ENCODE results near the gene MAPK10. TPM values are rescaled to one million over a fixed set of nuclear protein-coding genes. Genes with fewer than 3 reads are reported as not detected.
"Not testable (repeated sequence)": the region's sequence is repeated elsewhere in the genome, so short reads cannot be mapped to it uniquely, and the experiment has no call there.

Gene MAPK10
- total RNA-seq, 2 experiments from 2014 or later = 0.28 to 0.36 TPM

DNA sequence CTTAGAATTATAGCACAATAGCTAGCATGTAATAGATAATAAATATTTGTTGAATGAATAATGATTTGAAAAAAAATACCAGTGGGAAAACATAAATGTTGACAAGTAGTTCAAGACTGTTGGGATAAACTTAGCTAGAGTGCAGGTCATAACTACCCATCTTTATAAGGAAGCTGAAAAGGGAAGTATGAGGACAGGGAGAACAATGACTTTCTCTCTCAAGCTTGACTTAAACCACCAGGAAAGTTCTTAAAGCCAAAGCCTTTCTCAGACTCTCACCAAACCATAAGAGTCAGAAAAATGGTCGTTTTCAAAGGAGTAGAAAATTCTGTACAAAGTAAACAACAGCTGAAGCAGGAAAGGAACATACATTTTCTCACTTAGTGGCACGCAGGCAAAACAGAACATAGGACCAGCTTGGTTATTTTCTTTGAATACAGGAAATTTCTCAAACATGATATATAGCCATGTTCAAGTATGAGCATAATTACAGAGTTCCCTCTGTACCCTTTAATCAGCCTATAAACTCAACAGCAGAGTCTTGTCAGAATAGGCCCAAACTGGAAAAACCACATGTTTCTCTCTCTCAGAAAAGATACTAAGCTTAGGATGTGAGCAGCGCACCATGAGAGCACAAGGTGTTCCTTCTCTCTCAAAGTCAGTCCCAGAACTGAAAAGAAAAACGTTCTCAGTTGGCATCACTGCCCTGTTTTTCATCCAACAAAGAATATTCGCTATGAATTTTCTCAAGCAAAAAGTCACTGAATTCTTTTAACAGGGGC is 28.7 kb downstream of the MAPK10 start:
- POLR2A ChIA-PET = no interaction called here
- intact Hi-C loops (cut with DNase I, micrococcal nuclease) = no loop called here
- H3K36me3 ChIP-seq (ENCODE audit: insufficient read depth, low read length) = no peaks in the 10 kb centered on the region
- Mint-ChIP-seq H3K27ac (no peak overlapping the region), H3K9me3 (no peaks in the 10 kb centered on the region), H3K4me3 (no peak overlapping the region), H3K4me1 (ENCODE audit: low read depth) (no peaks in the 10 kb centered on the region), H3K27me3 (no peaks in the 10 kb centered on the region), H3K36me3 (ENCODE audit: low read depth) (no peaks in the 10 kb centered on the region)
- CTCF ChIA-PET = no interaction called here
- TF ChIP-seq, protein P1, sequence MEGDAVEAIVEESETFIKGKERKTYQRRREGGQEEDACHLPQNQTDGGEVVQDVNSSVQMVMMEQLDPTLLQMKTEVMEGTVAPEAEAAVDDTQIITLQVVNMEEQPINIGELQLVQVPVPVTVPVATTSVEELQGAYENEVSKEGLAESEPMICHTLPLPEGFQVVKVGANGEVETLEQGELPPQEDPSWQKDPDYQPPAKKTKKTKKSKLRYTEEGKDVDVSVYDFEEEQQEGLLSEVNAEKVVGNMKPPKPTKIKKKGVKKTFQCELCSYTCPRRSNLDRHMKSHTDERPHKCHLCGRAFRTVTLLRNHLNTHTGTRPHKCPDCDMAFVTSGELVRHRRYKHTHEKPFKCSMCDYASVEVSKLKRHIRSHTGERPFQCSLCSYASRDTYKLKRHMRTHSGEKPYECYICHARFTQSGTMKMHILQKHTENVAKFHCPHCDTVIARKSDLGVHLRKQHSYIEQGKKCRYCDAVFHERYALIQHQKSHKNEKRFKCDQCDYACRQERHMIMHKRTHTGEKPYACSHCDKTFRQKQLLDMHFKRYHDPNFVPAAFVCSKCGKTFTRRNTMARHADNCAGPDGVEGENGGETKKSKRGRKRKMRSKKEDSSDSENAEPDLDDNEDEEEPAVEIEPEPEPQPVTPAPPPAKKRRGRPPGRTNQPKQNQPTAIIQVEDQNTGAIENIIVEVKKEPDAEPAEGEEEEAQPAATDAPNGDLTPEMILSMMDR (IDR thresholded peaks at IDR 0.05) = no peak
- H3K9me3 ChIP-seq (ENCODE audit: control insufficient read depth in 1 of 2, insufficient read depth in 1 of 2, low read length in 2 of 2) = no peaks in the 10 kb centered on the region
- no peak overlapping the region for H3K27ac ChIP-seq (ENCODE audit: low read depth in 1 of 2, low read length in 2 of 2)
- DNase-seq = no peak
- H3K27me3 ChIP-seq (ENCODE audit: control insufficient read depth in 1 of 2, insufficient read depth in 2 of 2, low read length in 2 of 2) = no peaks in the 10 kb centered on the region
- no peak for ATAC-seq (ENCODE audit: poor library complexity)
- no peaks in the 10 kb centered on the region for H3K4me1 ChIP-seq (ENCODE audit: insufficient read depth, low read length)
- H3K4me3 ChIP-seq (ENCODE audit: low read length) = no peak overlapping the region

DNA sequence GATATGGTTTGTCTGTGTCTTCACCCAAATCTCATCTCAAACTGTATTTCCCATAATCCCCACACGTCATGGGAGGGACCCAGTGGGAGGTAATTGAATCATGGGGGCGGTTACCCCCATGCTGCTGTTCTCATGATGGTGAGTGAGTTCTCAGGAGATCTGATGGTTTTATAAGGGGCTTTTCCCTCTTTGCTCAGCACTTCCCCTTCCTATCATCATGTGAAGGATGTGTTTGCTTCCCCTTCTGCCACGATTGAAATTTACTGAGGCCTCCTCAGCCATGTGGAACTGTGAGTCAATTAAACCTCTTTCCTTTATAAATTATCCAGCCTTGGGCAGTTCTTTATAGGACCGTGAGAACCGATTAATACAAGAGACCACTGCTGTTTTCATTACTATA is 29.4 kb downstream of the MAPK10 start:
- POLR2A ChIA-PET; H3K4me3 ChIP-seq (ENCODE audit: low read length); H3K36me3 Mint-ChIP-seq (ENCODE audit: low read depth); CTCF ChIA-PET; H3K4me3 Mint-ChIP-seq; H3K9me3 ChIP-seq (ENCODE audit: control insufficient read depth in 1 of 2, insufficient read depth in 1 of 2, low read length in 2 of 2); H3K4me1 Mint-ChIP-seq (ENCODE audit: low read depth); H3K9me3 Mint-ChIP-seq; intact Hi-C loops (cut with DNase I, micrococcal nuclease); H3K36me3 ChIP-seq (ENCODE audit: insufficient read depth, low read length); ATAC-seq (ENCODE audit: poor library complexity); H3K27me3 ChIP-seq (ENCODE audit: control insufficient read depth in 1 of 2, insufficient read depth in 2 of 2, low read length in 2 of 2); H3K27me3 Mint-ChIP-seq; H3K27ac Mint-ChIP-seq; H3K27ac ChIP-seq (ENCODE audit: low read depth in 1 of 2, low read length in 2 of 2); H3K4me1 ChIP-seq (ENCODE audit: insufficient read depth, low read length): not testable (repeated sequence)
- DNase-seq = peak in 2 of 14 experiments; percentile 6 to 19

DNA sequence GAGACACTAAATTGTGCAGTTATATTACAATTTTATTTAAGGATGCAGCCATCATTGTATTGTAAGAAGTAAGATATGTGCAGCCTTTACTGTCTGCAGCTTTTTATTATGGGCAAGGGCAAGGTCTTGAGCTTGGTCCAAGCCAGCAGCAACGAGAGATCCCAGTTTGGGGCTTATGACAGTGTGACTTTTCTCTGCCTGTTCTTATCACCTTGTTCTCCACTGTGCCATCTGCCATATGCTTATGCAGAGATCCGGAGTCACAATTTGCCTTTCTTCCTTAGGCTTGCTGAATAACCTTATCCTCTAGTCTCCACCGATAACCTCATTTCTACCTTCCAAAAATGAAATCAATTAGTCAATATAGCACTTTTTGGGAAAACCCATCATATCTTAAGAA is 30.4 kb downstream of the MAPK10 start:
- Mint-ChIP-seq H3K36me3 (ENCODE audit: low read depth) (no peaks in the 10 kb centered on the region), H3K4me1 (ENCODE audit: low read depth) (no peaks in the 10 kb centered on the region), H3K9me3 (no peaks in the 10 kb centered on the region), H3K27ac (no peak overlapping the region), H3K27me3 (no peaks in the 10 kb centered on the region), H3K4me3 (no peak overlapping the region)
- H3K36me3 ChIP-seq (ENCODE audit: insufficient read depth, low read length) = no peaks in the 10 kb centered on the region
- ChIA-PET POLR2A (no interaction called here), CTCF (no interaction called here)
- ATAC-seq (ENCODE audit: poor library complexity) = no peak
- H3K27ac ChIP-seq (ENCODE audit: low read depth in 1 of 2, low read length in 2 of 2) = no peak overlapping the region
- intact Hi-C loops (cut with DNase I, micrococcal nuclease) = no loop called here
- TF ChIP-seq, protein P1 (IDR thresholded peaks at IDR 0.05) = no peak
- H3K4me1 ChIP-seq (ENCODE audit: insufficient read depth, low read length) = no peaks in the 10 kb centered on the region
- no peaks in the 10 kb centered on the region for H3K27me3 ChIP-seq (ENCODE audit: control insufficient read depth in 1 of 2, insufficient read depth in 2 of 2, low read length in 2 of 2)
- no peaks in the 10 kb centered on the region for H3K9me3 ChIP-seq (ENCODE audit: control insufficient read depth in 1 of 2, insufficient read depth in 1 of 2, low read length in 2 of 2)
- DNase-seq = no peak
- no peak overlapping the region for H3K4me3 ChIP-seq (ENCODE audit: low read length)

DNA sequence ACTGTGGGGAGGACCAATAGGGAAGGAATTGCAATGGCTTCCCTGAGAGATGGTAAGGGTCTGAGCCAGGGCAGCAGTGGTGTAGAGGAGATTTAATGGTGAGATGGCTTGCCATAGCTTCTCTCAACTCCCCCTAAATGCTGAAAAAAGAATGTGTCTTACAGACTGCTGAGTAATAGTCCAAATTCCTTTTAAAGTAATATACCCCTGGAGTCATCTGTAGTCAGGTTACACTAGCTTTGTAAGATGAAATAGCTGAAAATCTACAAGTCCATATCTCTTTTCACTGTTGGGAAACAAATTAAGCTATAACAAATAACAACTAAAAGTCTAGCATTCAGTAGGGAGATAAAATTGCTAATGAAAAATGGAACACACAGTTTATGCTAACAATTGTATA is 33.5 kb downstream of the MAPK10 start:
- no peaks in the 10 kb centered on the region for H3K4me1 Mint-ChIP-seq (ENCODE audit: low read depth)
- H3K27ac ChIP-seq (ENCODE audit: low read depth in 1 of 2, low read length in 2 of 2) = no peak overlapping the region
- H3K4me1 ChIP-seq (ENCODE audit: insufficient read depth, low read length) = no peaks in the 10 kb centered on the region
- H3K4me3 Mint-ChIP-seq = no peak overlapping the region
- intact Hi-C loops (cut with DNase I, micrococcal nuclease) = no loop called here
- CTCF ChIA-PET = no interaction called here
- H3K9me3 ChIP-seq (ENCODE audit: control insufficient read depth in 1 of 2, insufficient read depth in 1 of 2, low read length in 2 of 2) = no peaks in the 10 kb centered on the region
- TF ChIP-seq, protein P1 (IDR thresholded peaks at IDR 0.05) = no peak
- no peak for ATAC-seq (ENCODE audit: poor library complexity)
- POLR2A ChIA-PET = no interaction called here
- no peaks in the 10 kb centered on the region for H3K27me3 Mint-ChIP-seq
- no peaks in the 10 kb centered on the region for H3K9me3 Mint-ChIP-seq
- H3K4me3 ChIP-seq (ENCODE audit: low read length) = no peak overlapping the region
- H3K36me3 ChIP-seq (ENCODE audit: insufficient read depth, low read length) = no peaks in the 10 kb centered on the region
- no peak overlapping the region for H3K27ac Mint-ChIP-seq
- no peaks in the 10 kb centered on the region for H3K36me3 Mint-ChIP-seq (ENCODE audit: low read depth)
- H3K27me3 ChIP-seq (ENCODE audit: control insufficient read depth in 1 of 2, insufficient read depth in 2 of 2, low read length in 2 of 2) = no peaks in the 10 kb centered on the region
- DNase-seq = no peak
